NCI-H510A (cell line): ENCODE measurements around the gene ESYT2.

ENCODE experiments used
- DNase-seq: peaks from one replicate; lab custom pipeline; 2025; lab: John Stamatoyannopoulos, UW

Gene ESYT2

DNA sequence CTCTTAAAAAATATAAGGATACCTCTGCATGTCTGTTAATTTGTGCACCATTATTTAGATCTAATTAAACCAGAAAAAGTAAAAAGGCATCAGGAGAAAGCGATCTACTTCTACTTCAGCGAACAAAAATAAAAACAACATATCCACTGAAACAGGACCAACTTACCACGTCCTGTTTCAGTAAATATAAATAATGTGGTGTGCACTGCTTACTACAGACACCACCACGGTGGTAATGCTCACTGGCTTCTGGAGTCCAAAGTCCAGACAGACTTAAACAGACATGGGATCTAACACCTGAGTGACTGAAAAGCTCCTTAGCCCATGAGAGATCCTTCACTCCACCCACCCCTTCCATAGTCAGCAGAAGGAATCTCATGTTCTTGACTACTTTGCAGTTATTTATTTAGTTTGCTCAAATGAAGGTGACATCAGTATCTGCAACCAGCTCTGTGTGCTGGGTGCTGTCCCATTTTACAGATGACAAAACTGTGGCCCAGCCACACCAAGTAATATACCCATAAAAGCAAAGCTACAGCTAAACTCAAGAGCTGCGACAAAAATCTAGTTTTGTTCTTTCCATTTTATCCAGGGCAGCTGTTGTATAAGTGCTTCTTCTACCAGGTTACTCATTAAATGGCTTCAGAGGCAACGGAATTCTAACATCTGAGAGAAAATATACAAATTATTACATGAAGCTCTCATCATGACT is 62.6 kb downstream of the ESYT2 start:
- no peak for DNase-seq

DNA sequence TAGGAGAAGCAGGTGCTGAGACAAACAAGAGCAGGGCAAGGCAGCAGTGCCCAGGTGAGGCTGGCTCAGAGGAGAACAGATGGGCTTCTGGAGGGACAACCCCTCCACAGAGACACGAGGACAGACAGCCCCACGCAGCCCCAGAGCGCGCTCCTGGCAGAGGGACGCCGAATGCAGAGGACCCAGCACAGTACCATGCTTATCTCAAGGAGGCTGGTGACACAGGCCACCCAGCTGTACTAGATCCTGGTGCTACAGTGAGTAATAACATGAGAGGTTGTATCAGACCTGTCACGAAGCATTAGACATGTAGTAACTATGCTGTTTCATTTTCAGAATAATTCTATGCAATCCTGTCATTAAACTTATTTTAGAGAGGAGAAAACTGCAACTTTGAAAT is 64.3 kb downstream of the ESYT2 start:
- no peak for DNase-seq

DNA sequence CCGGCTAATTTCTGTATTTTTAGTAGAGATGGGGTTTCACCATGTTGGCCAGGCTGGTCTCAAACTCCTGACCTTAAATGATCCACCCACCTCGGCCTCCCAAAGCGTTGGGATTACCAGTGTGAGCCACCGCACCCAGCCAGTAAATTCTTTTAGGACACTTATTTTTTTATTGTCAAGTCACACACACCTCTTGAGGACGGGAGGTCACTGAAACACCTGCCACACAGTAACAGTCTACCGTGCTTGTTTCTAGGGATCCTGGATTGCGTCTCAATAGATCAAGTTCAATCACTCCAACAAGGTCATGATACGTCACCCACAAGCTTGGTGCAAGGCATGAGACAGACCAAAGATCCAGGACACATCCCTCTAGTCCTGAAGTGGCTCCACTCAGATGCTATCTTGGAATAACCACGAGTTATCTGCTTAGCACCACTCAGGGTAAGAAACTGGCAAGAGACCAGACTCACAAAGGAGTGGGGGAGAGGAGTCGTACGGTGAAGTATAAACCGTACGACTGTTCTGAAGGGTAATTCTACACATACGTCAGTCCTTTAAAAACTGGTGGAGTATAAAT is 65.8 kb downstream of the ESYT2 start:
- DNase-seq = no peak

DNA sequence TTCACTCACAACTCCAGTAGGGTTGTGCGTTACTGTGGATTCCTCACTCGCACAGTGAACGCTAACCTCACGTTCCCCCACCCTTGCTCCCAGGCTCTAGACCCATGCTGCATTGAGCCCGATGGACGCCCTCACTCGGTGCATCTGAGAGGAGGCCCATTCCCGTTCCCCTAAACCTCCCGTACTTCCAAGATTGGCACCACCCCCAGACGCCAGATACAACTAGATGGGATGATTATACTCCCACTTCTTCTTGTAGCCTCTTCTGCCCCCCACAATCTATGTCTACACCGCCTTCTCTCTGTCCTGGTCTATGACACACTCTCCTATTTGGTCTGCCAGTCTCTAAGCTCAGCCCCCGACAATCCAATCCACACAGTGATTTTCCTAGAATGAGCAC is 67.4 kb downstream of the ESYT2 start:
- DNase-seq = no peak

DNA sequence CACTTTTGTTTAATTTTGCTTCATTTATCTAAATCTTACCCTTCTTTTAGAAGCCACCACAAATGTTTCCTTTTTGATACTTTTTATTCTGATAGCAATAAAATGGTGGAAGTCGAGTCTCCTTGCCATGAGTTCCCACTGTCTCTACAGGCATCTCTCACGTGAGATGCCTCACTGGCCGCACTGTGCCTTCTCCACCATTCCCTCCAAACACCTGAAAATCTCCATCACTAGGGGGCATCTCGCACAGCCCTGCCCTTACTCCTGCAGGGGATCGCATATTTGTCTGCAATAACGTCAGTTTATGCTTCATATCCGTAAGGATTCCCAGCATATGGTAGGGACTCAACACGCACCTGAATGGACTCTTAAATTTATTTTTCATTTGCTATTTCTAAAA is 68.4 kb downstream of the ESYT2 start:
- no peak for DNase-seq

DNA sequence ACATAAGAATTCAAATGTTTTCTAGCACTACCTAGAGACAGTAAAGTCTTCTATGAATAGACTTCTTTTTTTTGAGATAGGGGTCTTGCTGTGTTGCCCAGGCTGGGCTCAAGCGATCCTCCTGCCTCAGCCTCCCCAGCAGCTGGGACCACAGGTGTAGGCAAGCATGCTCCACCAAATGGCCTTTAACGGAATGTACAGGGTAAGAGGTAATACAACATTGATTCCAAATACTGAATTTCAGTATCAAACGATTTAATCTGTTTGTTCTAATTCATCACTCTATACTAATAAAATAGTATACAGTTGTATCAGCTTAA is 68.9 kb downstream of the ESYT2 start:
- DNase-seq = no peak

DNA sequence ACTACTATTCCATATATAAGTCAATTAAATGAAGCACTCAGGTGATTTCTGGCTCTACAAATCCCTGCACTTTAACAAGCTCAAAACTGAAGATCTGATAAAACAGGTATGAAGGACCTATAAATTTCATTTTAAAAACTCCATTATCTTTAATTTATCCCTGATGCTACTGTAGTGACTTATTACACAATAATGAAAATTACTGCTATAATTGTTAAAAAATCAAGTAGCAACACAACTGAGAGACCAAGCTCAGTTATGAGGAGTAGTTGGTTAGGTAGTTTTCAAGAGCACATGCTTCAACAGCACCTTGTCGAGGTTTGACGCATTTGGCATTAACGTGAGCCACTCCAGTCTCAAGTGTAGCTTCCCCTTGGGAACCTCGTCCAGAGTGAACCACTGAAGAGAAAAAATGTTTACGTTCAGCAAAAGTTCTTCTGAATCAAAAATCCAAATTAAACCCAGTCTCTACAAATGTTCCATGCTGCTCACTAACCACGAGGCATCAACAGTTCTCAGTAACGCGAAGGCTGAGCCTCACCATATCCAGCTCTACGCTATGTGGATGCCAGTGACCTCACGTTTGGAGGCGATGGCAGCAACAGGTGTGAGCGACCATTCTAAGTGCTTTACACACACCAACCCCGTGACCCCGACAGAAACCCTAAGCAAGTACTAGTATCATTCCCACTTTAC is 69.4 kb downstream of the ESYT2 start:
- peak; percentile 42 for DNase-seq

DNA sequence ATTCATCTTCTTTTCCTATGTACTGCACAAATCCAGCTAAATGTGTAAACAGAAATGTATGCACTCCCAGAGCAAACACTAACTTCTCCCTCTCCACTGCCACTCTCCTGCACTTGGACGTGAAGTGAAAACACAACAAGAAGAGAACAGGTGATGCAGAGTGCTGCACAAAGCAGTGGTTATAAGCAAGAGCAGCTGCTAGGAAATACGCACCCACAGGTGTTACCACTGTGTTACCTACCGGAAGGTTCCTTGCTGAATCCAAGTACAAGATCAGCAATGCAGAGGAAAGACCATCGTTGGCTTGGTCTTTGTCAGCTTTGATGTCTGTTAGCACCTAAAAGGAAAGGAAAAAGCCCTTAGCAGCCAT is 70.1 kb downstream of the ESYT2 start:
- peak; percentile 87 for DNase-seq

DNA sequence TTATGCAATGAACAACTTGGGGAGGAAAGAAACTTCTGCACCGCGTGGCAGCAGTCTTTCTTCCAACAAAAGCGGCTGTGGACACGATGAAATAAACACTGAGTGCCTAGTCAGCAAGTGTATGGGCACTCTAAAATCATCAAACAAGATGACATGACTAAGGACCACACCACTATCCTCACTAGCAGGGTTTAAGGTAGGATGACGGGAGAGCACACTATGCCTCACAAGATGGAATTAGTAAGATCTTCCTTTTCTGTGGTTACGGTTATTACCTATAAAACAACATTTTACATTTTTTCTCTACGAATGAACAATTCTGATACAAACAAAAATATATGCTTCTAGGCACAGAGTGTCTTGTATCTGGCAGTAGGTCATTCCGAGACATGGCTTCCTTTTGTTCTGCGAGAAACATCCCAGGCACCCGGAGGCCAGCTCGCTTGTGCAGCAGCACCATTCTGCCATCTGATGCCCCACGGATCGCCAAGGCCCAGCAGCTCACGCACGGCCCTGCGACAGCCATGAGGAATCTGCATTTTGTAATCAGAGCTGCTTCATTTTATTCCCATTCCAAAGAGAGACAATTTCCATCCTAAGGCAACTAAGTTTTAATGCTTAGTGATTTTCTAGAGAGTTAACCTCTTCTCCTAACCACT is 70.6 kb downstream of the ESYT2 start:
- DNase-seq = peak; percentile 63

DNA sequence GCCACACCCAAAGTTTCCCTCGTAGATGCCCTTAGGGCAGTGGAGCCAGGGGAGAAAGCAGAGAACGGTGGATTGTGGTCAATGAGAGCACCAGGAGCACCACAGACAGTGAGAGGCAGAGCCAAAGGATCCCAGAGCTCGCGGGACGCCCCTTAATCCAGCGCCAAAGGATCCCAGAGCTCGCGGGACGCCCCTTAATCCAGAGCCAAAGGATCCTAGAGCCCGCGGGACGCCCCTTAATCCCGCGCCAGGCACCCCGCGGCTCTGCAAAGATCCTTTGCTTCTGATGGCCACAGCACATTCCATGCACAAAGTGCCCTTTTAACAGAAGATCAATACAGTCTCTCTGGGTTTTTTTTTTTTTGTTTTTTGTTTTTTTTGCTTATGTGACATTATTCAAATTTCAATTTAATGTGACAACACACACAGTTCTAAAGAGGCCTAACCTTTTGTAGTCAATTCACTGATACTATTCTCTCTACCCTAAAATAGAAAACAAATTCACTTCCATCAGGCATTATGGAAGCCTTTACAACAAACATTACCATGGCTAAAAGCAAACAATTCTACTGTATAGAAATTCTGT is 71.8 kb downstream of the ESYT2 start:
- no peak for DNase-seq

DNA sequence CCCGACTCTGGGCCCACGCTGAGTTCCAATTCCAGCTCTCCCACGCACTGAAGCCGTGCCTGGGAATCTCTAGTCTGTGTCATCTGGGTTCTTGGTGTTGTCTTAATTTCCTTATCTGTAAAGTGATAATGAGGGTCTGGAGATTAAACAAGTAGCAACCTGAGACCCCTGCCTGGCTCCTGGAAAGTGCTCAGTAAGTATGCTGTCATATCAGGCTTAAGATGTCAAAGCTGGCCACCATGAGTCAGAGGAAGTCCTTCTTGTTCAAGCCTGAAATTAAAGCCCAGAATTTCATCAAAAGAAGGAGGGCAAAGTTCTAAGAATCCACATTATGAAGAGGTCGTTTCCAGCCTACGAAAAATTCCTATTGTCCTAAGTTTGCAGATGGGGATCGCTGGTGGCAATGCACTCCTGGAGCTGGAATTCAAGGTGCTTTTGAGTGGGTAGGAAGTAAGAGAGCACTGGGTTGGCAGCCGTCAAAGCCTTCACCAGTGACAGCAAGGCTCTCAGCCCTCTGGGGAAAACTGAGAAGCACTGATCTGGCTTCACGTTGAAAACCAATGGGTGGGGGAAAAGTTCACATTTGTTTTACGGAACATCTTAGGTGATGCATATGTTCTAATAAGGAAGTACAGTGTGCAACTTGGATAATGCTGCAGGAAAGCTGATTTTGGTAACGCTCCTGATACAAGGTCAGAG is 74.4 kb downstream of the ESYT2 start:
- DNase-seq = no peak

DNA sequence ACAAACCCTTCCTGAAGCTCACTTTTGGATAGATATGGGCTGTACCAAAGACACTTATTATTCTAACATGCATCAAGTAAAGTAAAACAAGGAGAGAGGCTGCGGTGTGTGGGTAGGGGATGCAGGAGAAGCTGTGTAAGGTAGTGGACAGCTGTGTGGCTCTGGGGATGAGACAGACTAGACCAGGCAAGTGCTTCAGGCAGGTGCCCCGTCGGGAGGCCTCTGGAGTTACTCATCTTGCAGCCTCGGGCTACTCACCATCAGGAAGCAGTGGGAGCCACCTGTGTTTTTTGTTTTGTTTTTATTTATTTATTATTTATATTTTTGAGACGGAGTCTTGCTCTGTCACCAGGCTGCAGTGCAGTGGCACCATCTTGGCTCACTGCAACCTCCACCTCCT is 75.4 kb downstream of the ESYT2 start:
- no peak for DNase-seq

DNA sequence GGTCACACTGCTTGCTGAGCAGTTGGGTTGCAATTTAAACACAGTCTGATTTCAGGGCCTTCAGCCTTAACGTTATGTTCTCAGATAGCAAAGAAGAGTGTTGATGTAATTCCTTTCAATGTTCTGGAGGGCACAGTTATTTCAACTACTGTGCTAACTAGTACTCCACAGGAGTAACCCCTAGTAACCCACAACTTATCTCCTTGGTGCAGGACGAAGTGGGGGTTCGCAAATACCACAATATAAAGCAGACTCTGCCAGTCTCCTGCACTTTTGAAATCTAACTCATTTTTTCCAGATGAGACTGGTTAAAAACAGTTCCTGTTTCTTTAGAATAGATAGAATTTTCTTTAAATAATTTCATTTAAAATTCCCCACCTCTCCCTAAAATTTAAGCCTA is 77.6 kb downstream of the ESYT2 start:
- DNase-seq = no peak

DNA sequence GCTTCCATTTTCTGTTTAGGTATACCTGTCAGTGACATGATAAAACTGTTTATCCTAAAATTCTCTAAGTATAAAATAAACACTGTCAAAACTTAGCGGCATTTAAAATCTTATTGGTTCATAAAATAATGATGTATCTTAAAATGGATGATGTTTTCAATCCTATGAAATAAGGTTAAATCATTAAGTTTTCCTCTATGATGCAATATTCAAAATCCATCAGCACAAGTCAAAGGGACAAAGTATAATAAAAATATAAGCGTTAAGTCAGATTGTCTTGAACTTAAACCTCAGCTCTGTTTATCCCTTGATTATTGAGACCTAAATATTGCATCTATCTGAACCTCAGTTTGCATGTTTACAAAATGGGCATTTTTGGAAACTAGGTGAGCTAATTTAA is 78.1 kb downstream of the ESYT2 start:
- DNase-seq = no peak

DNA sequence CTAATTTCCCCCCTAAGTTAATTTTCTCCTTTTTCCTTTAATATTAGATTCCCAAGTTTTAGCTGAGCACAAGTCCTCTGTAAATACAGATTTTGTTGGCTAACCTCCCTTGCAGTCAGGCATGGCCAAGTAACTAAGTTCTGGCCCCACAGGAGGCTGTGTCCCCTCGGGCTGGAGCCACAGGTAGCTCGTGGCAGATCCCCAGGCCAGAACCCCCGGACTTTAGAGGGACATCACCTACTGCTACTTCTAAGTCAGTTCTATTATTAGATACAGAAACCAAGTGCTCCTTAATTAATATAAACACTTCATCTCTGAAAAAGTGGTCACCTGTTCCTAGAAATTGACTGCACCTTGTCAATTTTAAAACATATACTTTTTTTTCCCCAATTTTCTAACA is 78.6 kb downstream of the ESYT2 start:
- DNase-seq = no peak

DNA sequence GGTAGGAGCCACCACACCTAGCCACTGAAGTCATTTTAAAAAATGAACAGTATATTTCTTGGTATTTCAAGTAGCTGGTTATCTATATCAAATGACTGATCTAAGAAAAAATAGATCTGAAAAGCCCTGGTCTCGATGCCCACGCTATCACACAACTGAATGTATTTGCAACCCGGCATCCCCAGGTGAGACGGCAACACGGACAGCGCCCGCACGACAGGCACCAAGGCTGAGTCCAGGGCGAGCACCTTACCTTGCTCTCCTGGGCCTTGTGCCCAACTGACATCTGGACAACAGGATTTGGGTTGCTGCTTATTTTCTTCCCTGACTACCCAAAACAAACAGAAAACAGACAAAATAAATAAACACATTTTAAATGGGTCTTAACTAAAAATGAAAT is 79.9 kb downstream of the ESYT2 start:
- no peak for DNase-seq

DNA sequence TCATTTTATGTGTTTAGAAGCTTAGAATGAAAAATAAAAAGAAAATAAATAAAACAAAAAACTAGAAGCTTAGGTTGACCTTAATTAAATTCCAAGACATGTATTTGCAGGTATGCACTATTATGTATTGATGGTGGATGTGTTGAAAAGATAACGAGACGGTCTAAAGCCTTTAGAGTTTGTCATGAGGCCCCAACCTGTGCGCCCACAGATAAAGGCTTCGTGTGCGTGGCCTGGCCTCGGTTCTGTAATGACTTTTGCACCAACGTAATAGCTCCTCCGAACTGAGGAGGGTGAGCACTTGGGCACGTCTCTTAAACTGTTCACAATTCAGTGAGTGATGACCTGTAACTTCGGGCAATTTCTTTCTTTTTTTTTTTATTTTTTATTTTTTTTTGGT is 81.0 kb downstream of the ESYT2 start:
- no peak for DNase-seq

DNA sequence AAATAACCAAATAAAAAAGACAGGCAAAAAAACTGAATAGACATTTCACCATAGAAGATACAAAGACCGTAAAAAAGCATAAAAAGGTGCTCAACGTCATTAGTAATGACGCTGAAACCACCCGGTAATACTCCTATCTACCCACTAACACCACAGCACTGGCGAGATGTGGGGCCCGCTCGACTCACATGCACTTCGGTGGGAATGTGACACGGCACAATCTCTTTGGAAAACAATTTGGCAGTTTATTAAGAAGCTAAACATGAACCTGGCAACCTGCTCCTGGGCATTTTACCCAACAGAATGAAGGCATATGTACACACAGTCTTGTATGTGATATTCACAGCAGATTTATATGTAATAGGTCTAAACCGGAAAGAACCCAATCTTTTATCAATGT is 81.9 kb downstream of the ESYT2 start:
- DNase-seq = no peak

DNA sequence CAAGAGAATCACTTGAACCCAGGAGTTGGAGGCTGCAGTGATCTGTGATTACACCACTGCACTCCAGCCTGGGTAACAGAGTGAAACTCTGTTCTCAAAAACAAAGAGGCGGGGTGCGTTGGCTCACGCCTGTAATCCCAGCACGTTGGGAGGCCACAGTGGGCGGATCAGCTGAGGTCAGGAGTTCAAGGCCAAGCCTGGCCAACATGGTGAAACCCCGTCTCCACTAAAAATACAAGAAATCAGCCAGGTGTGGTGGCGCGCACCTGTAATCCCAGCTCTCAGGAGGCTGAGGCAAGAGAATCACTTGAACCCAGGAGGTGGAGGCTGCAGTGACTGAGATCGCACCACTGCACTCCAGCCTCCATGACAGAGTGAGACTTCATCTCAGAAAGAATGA is 82.4 kb downstream of the ESYT2 start:
- no peak for DNase-seq

DNA sequence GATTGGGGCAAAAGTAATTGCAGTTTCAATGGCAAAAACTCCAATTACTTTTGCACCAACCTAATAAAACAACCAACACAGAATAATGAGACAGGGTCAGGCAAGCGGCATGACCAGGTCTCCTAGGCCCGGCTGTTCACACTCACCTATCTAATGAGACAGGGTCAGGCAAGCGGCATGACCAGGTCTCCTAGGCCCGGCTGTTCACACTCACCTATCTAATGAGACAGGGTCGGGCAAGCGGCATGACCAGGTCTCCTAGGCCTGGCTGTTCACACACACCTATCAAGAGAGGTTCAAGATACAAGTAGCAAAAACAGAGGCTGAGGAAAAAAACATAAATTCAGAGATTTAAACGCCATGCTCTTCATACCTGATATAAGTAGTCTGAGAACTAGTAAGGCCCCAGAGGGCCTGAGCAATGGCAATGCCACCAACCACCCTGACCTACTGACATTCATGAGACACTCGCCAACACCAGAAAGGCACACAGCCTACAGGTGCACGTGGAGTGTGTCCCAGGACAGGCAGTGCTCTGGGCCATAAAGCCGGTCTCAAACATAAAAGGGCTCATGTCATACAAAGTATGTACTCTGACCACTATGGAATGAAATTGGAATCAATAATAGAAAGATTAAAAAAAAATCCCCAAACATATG is 84.1 kb downstream of the ESYT2 start:
- no peak for DNase-seq

DNA sequence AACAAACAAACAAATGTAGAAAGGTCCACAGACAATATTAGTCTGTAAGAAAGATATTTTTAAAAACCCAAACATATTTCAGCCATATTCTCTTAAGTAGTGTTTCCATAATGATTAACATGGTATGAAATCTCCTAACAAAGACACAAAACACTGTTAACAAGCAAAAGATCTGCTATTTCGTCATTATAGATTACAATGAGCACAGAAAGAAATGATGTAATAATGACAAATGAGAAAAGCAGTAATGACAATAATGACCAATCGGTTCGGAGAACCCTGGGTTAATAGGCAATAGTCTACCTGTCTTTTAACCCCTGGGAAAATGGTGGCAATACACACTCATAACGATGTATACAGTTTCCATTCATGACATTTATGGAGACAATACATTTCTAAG is 85.2 kb downstream of the ESYT2 start:
- DNase-seq = no peak

DNA sequence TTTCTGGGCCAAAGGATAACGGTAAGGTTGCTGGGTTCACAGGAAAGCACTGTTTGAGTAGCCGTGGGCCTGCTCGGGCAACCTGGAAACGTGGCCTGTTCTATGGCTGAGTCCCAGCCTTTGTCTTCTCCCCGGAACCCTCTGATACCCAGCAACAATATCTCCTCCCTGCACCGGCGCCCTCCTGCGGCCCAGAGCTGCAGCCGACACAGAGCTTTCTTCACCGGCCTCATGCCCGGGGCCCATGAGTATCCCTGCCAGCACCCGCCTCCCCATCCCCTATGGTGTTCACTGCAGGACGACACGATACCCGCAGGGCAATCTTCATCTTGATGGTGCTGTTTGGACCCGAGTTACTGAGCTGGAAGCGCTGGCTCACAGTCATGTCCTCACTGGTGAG is 86.1 kb downstream of the ESYT2 start:
- DNase-seq = no peak
